GM21381 (cell line): Measurements from ENCODE around the gene KRT36.

ENCODE experiments used
- ATAC-seq: cut with Tn5 transposase; IDR thresholded peaks from one replicate; pipeline ENCODE4 v1.9.1; 2021; ENCODE audit warnings: mild to moderate bottlenecking, moderate library complexity; ENCODE audit not compliant: unreplicated experiment

Gene KRT36

DNA sequence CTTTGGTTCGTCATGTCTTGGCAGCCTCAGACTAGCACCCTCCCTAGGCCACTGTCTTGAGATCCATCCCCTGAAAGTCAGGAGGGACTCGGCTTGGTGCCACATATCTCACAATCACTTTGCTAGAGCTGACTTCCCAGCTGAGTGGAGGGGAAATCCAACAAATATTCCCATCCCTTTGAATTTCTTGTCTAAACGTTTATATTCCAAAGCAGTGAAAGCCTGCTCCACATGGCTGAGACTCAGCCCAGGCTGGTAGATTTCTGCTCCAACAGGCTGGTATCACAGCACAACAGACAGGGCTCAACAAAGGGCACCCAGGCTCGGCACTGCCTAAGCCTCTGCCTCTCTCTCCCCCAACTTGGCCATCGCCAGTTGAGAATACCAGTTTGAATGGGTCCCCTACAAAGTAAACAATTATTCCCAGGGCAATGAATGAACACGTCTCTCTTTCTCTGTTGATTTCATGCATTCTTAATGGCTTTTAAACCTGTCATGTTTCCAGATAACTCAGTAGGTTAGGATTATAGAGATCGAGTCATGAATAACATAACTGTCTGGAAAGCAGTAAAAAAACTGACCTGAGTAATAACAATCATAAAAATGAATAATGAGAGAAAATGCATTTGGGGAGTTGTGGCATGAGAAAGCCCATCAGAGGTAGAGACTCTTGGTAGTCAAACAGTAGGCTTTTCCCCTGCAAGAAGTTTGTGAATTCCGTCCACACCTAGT lies 14.7 kb upstream of the KRT36 start:
- ATAC-seq = no peak

DNA sequence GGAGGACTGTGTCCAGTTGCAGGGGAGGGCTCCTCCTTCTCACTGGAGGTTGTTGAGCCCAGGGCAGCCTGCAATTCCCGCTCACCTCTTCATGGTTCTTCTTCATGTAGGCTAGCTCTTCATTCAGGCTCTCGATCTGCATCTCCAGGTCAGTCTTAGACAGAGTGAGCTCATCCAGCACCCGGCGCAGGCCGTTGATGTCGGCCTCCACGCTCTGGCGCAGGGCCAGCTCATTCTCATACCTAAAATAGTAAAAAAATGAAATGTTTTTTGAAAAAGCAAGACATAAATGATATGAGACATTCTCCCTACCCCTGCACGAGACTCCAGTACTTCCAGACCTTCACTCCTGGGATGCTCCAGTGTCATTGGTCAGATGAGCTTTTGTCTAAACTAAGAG lies 13.5 kb upstream of the KRT36 start:
- no peak for ATAC-seq

DNA sequence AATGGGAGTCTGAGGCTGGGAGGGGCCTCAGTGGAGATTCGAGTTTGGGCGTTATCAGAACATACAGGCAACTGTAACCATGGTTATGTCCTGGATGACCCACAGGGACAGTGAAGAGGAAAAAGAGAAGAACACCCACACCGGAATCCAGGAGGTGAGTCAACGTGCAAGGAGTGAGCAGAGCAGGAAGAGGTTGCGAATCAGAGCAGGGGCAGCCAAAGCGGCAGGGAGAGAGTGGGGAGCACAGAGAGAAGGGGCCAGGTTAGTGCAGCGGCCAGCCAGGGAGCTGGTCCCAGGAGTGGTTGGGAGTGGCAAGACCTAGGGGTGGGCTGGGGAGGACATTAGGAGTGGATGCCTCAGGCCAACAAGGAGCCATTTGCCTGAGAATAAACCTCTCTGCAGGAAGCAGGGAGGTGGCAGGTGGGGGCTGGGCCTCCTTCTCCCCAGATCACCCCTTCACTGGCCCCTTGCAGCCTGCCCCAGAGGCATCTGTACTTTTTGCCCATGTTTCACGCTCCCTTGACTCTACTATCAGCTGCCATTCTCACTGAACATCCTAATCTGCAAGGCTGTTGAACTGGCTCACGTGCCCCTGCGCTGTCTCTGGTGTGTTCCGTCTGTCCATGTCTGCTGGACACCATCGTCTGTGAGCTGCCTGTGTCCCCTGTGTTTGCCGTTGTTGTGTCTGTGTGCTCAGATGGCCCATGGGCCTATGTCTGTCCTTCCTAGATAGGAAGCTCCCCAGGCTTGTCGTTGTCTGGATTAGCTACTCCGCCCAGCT lies 10.6 kb upstream of the KRT36 start:
- ATAC-seq = no peak

DNA sequence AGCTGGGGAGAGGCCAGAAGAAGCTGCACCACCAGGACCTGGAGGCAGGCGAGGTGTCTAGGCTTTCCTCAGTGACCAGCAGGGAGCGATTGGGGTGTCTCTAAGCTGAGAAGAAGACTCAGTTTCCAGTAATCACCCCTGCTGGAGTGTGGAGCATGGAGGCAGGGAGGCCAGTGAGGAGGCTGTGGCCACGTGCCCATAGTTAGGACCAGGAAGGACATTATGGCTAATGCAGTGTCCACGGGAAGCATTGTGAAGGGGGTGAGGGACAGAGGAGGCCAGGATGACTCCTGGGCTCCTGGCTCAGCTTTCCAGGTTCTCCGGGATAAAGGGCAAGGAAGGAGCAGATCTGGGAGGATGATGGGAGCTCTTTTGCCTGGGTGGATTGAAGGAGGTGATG lies 10.0 kb upstream of the KRT36 start:
- ATAC-seq = no peak

DNA sequence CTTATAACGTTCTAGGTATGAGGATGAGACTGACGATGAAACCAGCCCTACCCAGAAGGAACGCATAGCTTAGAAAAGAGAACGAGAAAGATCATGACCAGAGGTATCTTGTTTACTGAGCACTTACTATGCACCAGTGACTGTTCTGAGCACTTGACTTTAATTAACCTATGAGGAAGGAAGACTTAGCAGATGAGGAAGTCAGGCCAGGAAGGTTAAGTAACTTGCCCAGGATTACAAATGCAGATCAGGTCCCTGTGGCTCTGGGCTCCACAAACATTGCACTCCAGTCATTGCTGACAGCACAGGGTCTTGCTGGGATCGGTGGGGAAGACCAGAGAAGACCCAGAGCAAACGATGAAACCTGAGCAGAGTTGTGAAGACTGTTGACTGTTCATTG lies 8.6 kb upstream of the KRT36 start:
- ATAC-seq = no peak

DNA sequence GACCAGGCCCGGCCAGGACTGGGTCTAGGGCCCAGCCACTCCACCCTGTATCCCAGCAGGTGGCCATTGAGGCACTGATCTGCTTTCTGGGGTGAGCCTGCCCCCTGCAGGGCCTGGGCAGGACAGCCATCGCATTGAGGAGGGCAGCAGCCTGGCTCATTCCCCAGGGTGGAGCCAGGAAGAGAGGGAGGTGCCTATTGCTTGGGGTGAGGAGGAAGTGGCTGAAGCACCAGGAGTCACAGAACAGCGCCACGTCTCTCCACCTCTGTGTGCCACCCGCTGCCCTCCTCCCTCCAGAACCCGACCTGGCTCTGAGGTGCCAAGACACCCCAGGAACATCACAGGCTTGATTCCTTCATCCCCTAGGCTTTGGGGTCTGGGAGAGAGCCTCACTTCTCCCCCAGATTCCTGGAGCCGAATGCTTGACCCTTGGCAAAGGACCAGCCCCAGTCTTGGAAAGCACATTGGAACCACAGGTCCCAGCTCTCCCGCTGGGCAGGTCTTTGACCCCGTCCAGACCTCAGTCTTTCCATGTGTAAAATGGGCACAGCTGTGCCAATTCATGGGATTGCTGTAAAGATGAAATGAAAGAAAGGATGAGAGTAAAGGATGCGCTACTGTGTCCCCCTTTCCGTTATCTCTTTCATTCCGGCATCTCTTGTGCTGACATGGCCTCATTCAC lies 7.2 kb upstream of the KRT36 start:
- ATAC-seq = peak; percentile 71

DNA sequence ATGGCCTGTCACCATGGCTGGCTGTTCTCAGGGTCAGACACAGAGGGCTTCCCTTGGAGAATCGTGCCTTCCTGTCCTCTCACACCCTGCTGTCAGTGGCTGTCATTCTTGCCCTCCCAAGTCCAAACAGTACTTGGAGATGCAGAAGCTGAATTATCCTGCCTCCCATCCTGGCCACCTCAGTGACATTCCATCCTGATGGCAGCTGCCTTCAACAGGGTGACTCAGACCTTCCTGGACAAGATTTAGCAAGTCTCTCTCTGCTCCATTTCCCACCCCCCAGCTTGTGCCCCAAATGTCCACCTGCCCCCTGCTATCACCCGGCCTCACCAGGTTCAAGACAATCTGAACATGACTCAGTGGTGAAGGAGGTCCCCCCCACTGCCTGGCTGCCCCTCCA lies 4.8 kb upstream of the KRT36 start:
- no peak for ATAC-seq

DNA sequence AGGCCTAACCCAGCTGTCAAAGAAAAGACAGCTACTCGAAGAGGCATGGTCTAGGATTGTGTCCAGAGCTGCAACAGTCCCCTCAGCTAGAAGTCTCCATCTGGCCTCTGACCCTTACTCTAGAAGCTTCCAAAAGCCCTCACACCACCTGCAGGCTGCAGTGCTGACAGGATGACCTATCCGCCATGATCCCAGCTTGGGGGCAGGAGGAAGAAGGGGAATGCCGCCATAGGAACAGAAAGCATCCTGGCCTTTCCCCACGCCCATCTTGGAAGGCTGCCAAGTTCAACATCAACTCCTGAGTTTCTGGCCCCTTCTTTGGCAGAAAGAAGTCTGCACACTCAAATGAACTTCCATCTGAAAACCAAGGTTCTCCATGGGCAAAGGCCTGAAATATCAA lies 3.1 kb upstream of the KRT36 start:
- ATAC-seq = no peak

DNA sequence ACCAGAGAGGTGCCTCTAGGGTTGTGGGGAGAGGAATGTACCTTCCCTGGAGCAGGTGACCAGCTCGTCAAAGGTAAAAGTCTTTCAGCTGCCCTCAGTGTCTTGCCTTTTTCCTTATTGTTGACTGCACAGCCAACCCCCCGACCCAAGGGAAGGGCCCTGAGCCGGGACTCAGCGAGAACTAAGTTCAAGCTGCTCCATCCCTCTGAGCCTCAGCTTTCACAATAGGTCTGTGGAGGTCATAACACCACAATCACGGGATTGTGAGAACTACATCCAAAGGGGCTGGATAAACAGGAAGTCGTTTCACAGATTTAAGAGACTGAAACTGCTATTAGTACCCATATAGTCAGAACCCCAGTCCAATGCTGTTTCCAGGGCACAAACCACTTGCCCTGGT lies 2.6 kb upstream of the KRT36 start:
- ATAC-seq = no peak

DNA sequence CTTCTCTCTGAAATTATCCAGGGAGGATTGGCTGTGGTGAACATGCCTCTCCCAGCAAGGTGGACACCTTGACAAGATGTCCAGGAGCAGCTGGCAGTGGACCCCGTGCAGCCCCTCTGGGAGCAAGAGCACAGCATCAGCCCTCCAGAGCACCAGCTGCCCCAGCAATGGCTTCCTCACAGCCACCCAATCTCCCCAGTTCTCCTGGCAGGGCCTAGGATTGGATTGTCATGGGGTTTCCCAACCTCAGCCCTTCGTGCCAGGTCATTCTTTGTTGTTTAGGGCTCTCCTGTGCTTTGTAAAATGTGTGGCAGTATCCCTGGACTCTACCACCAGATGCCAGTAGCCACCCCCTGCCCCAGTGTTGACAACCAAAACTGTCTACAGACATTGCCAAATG lies 1.8 kb upstream of the KRT36 start:
- ATAC-seq = no peak

DNA sequence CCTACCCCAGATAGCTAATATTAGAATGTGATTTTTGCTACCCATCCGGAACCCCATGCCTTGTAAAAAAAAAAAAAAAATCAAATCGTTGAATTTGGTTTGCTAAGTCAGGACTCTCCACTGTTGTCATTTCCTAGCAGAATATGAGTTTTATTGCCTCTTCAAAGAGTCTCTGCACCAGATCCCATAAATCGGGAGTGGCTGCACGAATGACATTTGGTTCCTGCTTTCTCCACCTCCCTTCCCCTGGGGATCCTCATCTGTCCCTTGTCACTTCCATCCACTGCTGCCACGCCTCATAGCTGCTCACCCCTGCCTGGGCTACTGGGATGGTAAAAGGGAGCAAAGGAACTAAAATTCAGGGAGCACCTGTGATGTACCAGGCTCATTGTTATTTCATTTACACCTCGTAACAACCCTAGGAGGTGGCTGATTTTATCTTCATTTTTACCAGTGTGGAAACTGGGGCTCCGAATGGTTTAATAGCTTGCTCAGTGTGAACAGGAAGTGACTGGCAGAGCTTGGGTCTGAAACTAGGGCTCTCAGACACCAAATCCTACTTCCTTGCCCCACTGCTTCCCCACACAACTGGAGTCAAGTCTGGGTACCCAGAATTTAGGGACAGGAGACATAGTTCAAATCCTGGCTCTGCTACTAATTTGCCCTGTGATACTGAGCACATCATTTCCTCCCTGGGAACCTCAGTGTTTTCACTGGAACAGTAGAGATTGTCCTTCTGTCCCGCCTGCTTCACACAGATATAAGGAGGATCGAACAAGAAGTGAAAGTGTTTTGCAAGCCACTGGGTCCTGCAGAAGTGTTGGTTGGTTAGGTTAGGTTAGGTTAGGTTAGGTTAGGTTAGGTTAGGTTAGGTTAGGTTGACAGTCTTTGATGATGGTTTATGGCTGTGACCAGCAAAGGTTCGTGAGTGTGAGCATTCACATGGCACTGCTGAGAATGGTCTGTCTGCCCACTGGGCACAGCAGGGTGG lies 585 bp upstream of the KRT36 start:
- ATAC-seq = no peak

DNA sequence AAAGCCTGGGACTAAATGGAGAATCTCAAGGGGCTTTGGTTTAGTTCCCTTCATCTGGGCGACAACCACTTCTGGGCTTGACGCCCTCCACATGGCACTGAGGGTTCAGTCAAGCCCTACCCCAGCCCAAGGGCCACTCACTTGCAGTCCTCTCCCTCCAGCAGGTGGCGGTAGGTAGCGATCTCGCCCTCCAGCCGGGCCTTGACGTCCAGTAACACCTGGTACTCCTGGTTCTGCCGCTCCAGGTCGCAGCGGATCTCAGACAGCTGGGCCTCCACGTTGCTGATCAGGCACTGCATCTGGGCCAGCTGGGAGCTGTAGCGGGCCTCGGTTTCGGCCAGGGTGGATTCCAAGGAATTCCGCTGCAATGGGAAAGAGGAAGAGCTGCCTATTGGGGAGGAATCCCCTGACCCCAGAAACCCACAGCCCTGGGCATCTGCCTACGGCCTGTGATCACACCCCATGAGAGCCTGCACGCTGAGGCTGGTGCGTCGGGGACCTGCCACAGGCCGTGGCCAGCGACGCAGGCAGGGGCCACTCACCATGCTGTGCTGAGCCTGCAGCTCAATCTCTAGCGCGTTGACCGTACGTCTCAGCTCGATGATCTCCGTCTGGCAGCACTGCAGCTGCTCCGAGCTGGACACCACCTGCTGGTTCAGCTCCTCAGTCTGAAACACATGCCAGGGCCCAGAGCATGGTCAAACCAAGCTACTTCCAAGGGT lies 2.7 kb downstream of the KRT36 start:
- ATAC-seq = no peak

DNA sequence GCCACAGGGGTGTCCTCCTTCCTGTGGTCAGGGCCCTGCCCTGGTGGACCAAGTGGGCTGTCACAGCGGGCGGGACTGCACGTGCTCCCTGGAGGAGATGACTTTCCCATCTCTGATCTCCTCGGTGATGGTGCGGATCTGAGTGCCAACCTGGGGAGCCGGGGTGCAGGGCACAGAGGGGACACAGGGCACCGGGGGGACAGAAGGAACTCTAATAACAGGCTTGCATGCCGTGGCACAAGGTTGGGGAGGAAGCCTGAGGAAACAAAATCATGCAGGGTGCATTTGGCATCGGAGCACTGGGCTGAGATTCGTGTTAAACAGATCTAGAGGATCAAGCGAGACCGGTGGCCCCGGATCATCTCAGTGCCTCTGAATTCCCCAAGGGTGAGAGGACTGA lies 3.4 kb downstream of the KRT36 start:
- ATAC-seq = no peak

DNA sequence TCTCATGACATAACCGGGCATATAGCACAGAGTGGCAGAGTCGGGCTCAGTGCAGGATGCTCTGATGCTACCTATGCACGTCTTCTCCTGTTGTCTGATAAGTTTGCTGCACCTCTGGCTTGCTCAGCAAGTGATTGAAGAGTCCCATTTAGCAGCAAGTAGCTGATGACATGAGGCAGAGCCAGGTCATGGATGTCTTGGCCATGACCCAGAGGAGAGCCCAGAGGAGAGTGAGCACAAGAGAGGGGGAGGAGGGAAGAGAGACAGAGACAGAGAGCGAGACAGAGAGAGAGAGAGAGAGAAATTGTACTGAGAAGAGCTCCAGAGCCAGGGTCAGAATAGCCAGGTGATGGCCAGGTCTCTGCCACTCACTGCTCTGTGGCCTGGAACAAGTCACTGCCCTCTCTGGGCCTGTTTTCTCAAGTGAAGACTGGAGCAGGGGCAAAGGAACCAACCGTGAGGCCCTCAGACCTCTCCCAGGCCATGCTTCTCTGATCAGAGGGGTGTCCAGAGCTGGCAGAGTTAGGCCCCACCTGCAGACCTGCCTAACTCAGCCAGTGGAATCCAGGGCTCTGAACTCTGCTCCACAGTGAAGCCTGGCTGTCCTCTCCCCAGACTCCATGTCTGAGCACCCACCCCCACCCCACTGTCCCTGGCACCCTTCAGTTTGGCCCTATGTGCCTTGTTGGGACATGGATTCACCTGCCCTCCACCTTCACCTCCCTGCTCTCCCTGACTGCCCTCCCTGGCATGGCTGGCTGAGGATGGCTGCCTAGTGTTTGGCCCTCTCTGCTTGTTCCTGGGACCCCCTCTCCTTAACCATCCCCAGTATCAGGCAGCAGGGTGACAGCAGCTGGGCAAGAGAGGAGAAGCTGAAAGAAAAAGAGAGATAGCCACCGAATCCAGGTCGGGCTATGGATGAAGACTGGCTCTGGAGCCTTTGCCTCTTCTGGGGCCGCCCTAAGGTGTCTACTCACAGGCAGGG lies 4.5 kb downstream of the KRT36 start:
- ATAC-seq = no peak

DNA sequence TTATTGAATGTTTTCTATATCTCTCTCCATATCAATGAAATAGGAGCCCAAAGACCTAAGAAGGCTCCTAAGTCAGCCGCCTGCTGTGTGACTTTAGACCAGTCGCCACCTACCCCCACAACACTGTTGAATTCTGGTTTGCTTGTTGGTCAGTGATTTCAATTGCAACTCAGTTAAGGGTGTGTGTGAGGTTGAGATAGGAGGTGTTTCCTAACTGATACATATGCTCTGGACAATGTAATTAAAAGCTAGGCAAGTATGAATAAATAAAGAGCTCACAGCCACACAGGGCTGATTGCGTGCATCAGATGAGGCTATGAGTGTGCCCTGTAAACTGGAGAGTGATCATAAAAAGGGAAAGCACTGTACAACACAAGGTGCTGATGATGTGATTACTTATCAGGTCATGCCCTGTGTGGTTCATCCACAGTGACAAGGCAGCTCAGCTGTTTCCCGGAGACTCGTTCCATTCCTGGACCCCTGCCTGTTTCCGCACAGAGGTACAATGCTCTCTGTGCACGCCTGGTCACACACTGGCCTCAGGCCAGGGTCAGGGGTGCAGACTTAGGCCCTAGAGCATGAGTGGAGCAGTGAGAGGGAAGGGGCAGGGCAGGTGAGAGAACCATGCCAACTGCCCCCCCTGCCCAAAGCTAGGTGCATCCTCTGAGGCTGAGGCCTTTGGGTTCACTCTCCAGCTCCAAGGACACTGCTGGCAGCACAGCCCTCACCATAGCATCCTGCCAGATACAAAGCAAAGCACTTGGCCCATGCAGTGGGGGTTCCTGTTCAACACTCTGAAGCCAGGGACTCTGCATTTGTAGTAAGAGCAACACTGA lies 5.5 kb downstream of the KRT36 start:
- no peak for ATAC-seq

DNA sequence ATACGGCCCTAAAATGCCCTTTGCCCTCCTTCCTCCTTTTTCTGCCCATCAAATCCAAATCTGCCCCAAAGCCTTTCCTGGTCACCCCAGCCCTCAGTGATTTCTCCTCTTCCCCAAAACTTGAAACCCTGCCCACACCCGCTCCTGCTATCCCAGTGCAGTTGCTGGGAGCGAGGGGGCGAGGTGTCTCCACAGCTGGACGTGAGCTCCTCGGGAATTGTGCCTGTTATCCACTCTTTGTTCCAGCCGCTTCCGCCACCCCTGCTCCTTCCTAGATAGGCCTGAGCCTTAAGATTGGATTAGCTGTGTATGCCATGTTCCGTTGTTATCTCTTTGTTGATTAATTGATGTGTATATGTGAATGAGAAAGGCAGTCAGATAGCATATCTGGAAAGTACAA lies 6.2 kb downstream of the KRT36 start:
- no peak for ATAC-seq

DNA sequence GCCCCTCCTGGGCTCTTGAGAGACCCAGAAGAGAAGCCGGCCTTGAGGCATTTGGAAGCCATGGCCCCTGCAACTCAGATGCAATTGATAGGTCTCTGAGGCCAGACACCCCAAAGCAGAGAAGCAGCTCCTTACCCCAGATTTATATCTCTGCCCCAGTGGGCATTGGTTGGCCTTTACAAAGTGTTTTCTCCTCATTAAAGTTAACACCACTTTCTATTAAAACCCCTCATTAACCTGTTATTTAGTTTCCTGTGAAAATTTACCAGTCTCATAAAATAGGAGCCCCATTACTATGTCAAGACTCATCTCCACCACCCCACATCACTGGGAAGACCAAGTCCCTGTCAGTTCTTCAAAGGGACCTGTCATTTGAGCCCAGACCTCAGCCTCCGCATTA lies 8.7 kb downstream of the KRT36 start, which contains the start of gene KRT35:
Gene KRT35 (minus strand): TSS at position 116 of the 400 bp plus-strand sequence. CDS start 54 bp downstream, at position 62.
- no peak for ATAC-seq

DNA sequence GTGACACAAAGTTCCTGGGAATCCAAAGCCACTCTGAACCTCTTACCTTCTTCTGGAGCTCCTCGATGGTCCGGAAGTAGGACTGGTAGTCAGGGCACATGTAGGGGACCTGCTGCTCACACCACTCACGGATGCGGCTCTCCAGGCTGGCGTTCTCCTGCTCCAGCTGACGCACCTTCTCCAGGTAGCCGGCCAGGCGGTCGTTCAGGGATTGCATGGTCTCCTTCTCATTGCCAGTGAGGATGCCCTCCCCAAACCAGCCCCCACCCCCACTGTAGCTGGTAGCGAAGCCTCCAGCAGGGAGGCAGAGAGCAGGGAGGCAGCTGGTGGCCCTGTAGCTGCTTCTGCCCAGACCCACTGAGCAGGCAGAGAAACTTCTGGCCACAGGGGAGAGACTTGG lies 9.1 kb downstream of the KRT36 start:
- no peak for ATAC-seq
